Right cardiac atrium (tissue), 5 donors: ENCODE data around the gene PIK3AP1. TPM values are rescaled to one million over a fixed set of nuclear protein-coding genes. Genes with fewer than 3 reads are reported as not detected.

Experiments
- ATAC-seq, 2 donors: fragments of 200-7000 bp; cut with Tn5 transposase; one replicate each; pipeline versions ENCODE4 v1.8.0 to v1.9.1; 2020; ENCODE audit warnings: moderate library complexity in 2 of 2, mild to moderate bottlenecking in 1 of 2
- DNase-seq, 3 donors: peaks; one replicate each; pipeline ENCODE4 v3.0.0-alpha.2; 2020
- H3K27ac ChIP-seq: one replicate; pipeline ENCODE4 v1.5.1; 2013; ENCODE audit warnings: mild to moderate bottlenecking, low read length, control low read depth, moderate library complexity
- H3K27me3 ChIP-seq: one replicate; pipeline ENCODE4 v1.6.1; 2013; ENCODE audit not compliant: control insufficient read depth, insufficient read depth
- H3K4me1 ChIP-seq: one replicate; pipeline ENCODE4 v1.6.1; 2013; ENCODE audit warnings: low read length; ENCODE audit not compliant: control insufficient read depth, insufficient read depth
- H3K4me3 ChIP-seq: one replicate; pipeline ENCODE4 v1.5.1; 2013; ENCODE audit warnings: low read length, control low read depth
- H3K9me3 ChIP-seq: one replicate; pipeline ENCODE4 v1.6.1; 2013; ENCODE audit warnings: low read length; ENCODE audit not compliant: control insufficient read depth
- WGBS: extraction: QIAGEN DNeasy Blood & Tissue Kit; methylation state at CpG from one replicate; pipeline ENCODE4 v1.1.7; 2013; 5-methylcytosine and 5-hydroxymethylcytosine counted together
- intact Hi-C, 4 donors: fragments of 100-400 bp; cut with DNase I; formaldehyde crosslinking; loops; one replicate each; pipeline versions ENCODE4 v1.11.0 to v1.14.0; 2022 to 2023
- long read RNA-seq, 4 donors: library from polyadenylated mRNA; unstranded; transcript quantifications; one replicate each; pipeline ENCODE4 v2.0.0, GENCODE V29; 2020 to 2021
- polyA plus RNA-seq: library from polyadenylated mRNA; stranded (reverse); fragments of 200-250 nt; gene quantifications from one replicate; pipeline ENCODE4 v1.2.3, GENCODE V29; 2013
- total RNA-seq, 4 donors: library from RNA; stranded (reverse); fragmentation: NEBNext Ultra II Directional; extraction: Animal tissue kit (Norgen Biotek cat#: 25700); gene quantifications; one replicate each; pipeline ENCODE4 v1.2.1, GENCODE V29; 2021
- donor health status: healthy with polysubstance abuse.
- donor health status: DM: no; HTN: yes; CAD: no.
- donor health status: DM: no; HTN: no; CAD: no.
- donor health status: DM: no; HTN: yes; CAD: no; lungs with severe emphysema.
- donor health status: DM: yes; HTN: yes; CAD: no.

Gene PIK3AP1, protein sequence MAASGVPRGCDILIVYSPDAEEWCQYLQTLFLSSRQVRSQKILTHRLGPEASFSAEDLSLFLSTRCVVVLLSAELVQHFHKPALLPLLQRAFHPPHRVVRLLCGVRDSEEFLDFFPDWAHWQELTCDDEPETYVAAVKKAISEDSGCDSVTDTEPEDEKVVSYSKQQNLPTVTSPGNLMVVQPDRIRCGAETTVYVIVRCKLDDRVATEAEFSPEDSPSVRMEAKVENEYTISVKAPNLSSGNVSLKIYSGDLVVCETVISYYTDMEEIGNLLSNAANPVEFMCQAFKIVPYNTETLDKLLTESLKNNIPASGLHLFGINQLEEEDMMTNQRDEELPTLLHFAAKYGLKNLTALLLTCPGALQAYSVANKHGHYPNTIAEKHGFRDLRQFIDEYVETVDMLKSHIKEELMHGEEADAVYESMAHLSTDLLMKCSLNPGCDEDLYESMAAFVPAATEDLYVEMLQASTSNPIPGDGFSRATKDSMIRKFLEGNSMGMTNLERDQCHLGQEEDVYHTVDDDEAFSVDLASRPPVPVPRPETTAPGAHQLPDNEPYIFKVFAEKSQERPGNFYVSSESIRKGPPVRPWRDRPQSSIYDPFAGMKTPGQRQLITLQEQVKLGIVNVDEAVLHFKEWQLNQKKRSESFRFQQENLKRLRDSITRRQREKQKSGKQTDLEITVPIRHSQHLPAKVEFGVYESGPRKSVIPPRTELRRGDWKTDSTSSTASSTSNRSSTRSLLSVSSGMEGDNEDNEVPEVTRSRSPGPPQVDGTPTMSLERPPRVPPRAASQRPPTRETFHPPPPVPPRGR
- total RNA-seq (10 to 100 TPM in 1 of 4 donors, 1 to 10 TPM in 3; 3.6 to 10.5 (median 6.2) TPM), polyA plus RNA-seq (1.4 TPM)
- long read RNA-seq, donor 1, partial matches to known transcripts: 2 of 6 reads
- long read RNA-seq, donor 1, other reads (novel, unspliced or antisense): 2 of 6 reads
- long read RNA-seq, donor 2, full-length matches to known transcripts: 3 of 5 reads
- long read RNA-seq, donor 2, partial matches to known transcripts: 0 of 5 reads
- long read RNA-seq, donor 2, other reads (novel, unspliced or antisense): 2 of 5 reads
- long read RNA-seq, donor 3, partial matches to known transcripts: 3 of 6 reads
- long read RNA-seq, donor 3, other reads (novel, unspliced or antisense): 3 of 6 reads
- long read RNA-seq, donor 4, full-length matches to known transcripts: 2 of 5 reads
- long read RNA-seq, donor 4, partial matches to known transcripts: 2 of 5 reads
- long read RNA-seq, donor 4, other reads (novel, unspliced or antisense): 1 of 5 reads

GRCh38 chr10:96720422-96721206, at the start of gene PIK3AP1:
Gene PIK3AP1 (minus strand): TSS chr10:96720514. CDS start chr10:96720394, 120 bp downstream.
- Histone ChIP-seq H3K27ac (no peak within 1 kb of the TSS), H3K9me3 (no peaks in the 10 kb centered on the region), H3K4me3 (peak within 1 kb of the TSS; percentile 38), H3K27me3 (no peaks in the 10 kb centered on the region), H3K4me1 (no peaks in the 10 kb centered on the region)
- 2% methylated on average over 52 of the region's 52 CpGs for whole genome bisulfite sequencing
- DNase-seq: peak; percentile 55 to 86 (median 84)
- ATAC-seq: peak; percentile 85 to 90
- intact Hi-C loops: no loop called here

- no peaks in the 10 kb centered on the region for H3K27me3 ChIP-seq
Observed at GRCh38 chr10:96768136-96768535, 47.8 kb upstream of the PIK3AP1 start.

GRCh38 chr10:96767611-96768010, 47.3 kb upstream of the PIK3AP1 start:
- no peak for DNase-seq
- intact Hi-C loops: loop anchor here in 1 of 4 donors (10.0 kb wide), 1 partner anchor 57 kb away; no protein-coding TSS in a partner anchor
- Histone ChIP-seq H3K27ac (no peak overlapping the region), H3K9me3 (peaks cover 4% of the 10 kb centered on the region), H3K4me3 (no peak overlapping the region), H3K4me1 (no peaks in the 10 kb centered on the region), H3K27me3 (no peaks in the 10 kb centered on the region)
- ATAC-seq: no peak
- WGBS: 84% methylated on average over 2 of the region's 2 CpGs

More at GRCh38 chr10:96768136-96768535, 47.8 kb upstream of the PIK3AP1 start:
- ATAC-seq: no peak
- no peak for DNase-seq
- no peak overlapping the region for H3K4me3 ChIP-seq
- no peak overlapping the region for H3K27ac ChIP-seq
- peaks cover 5% of the 10 kb centered on the region for H3K9me3 ChIP-seq
- intact Hi-C loops: loop anchor here in 1 of 4 donors (10.0 kb wide), 1 partner anchor 57 kb away; no protein-coding TSS in a partner anchor
- 92% methylated on average over 11 of the region's 11 CpGs for WGBS
- H3K4me1 ChIP-seq: no peaks in the 10 kb centered on the region

- Histone ChIP-seq H3K4me3 (no peak overlapping the region), H3K27me3 (no peaks in the 10 kb centered on the region), H3K9me3 (no peaks in the 10 kb centered on the region), H3K27ac (no peak overlapping the region), H3K4me1 (no peaks in the 10 kb centered on the region)
- intact Hi-C loops: loop anchor here in 1 of 4 donors (10.0 kb wide), 1 partner anchor 59 kb away; no protein-coding TSS in a partner anchor
- ATAC-seq (peak; percentile 73 to 76), DNase-seq (peak; percentile 60 to 88 (median 84))
- 53% methylated on average over 9 of the region's 9 CpGs for WGBS
Observed at GRCh38 chr10:96765406-96766240, 45.3 kb upstream of the PIK3AP1 start.

- ATAC-seq (no peak), DNase-seq (no peak)
- H3K27me3 ChIP-seq: no peaks in the 10 kb centered on the region
- WGBS: 62% methylated on average over 4 of the region's 4 CpGs
- no peak overlapping the region for H3K27ac ChIP-seq
- intact Hi-C loops: loop anchor here in 1 of 4 donors (10.0 kb wide), 1 partner anchor 60 kb away; no protein-coding TSS in a partner anchor
- H3K9me3 ChIP-seq: no peaks in the 10 kb centered on the region
- no peak overlapping the region for H3K4me3 ChIP-seq
- H3K4me1 ChIP-seq: no peaks in the 10 kb centered on the region
Observed at GRCh38 chr10:96764425-96765060, 44.2 kb upstream of the PIK3AP1 start.

DNA sequence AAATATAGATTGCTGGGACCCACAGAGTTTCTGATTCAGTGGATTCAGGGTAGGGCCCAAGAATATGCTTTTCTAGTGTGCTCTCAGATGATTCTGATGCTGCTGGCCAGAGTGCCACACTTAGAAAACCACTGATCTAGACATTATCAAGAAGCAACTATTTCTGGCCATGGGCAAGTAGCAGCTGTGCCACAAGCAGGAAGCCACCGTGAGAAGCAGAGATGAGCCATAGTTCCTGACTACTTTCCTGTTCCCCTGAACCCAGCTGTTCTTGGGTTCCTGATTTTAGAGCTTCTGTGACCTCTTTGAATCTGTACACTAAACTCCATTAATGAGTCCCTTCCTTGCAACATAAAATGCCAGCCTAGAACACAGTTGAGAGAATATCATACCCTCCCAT, 38.1 kb upstream of the PIK3AP1 start:
- WGBS: 26% methylated on average over 1 of the region's 1 CpG
- H3K27ac ChIP-seq: no peak overlapping the region

GRCh38 chr10:96756111-96756903, 36.0 kb upstream of the PIK3AP1 start:
- Histone ChIP-seq H3K27ac (no peak overlapping the region), H3K4me1 (no peaks in the 10 kb centered on the region), H3K9me3 (no peaks in the 10 kb centered on the region), H3K4me3 (no peak overlapping the region), H3K27me3 (no peaks in the 10 kb centered on the region)
- DNase-seq (no peak), ATAC-seq (no peak)
- intact Hi-C loops: no loop called here
- WGBS: 81% methylated on average over 5 of the region's 5 CpGs

More for the DNA sequence above, 38.1 kb upstream of the PIK3AP1 start:
- DNase-seq (no peak), ATAC-seq (peak in 1 of 2 donors; percentile 37)
- no peak overlapping the region for H3K4me3 ChIP-seq
- H3K4me1 ChIP-seq: no peaks in the 10 kb centered on the region
- no peaks in the 10 kb centered on the region for H3K27me3 ChIP-seq
- intact Hi-C loops: no loop called here
- no peaks in the 10 kb centered on the region for H3K9me3 ChIP-seq

- intact Hi-C loops: no loop called here
- Histone ChIP-seq H3K27ac (no peak overlapping the region), H3K4me1 (no peaks in the 10 kb centered on the region), H3K27me3 (no peaks in the 10 kb centered on the region), H3K9me3 (no peaks in the 10 kb centered on the region), H3K4me3 (no peak overlapping the region)
- DNase-seq (no peak), ATAC-seq (no peak)
- WGBS: 53% methylated on average over 1 of the region's 1 CpG
Observed at GRCh38 chr10:96753956-96754355, 33.6 kb upstream of the PIK3AP1 start.
